IMR-90 (cell line): ENCODE results near the gene MCFD2. TPM values are rescaled to one million over a fixed set of nuclear protein-coding genes. Genes with fewer than 3 reads are reported as not detected.

Experiments
- ATAC-seq: fragments of 200-7000 bp; cut with Tn5 transposase; 2 replicates; pipeline ENCODE4 v1.9.1; 2020; ENCODE audit warnings: low read depth, mild to moderate bottlenecking, moderate library complexity
- BruUV-seq: library from RNA; stranded (reverse); fragments of 400-500 nt; replicated peaks from 2 replicates; lab custom pipeline; 2021; lab: Mats Ljungman, UMichigan
- CTCF ChIA-PET: fragments of 300-600 bp; formaldehyde crosslinking; extraction: SDS; loops from one replicate; lab custom pipeline; 2021; ENCODE audit warnings: antibody characterized with exemption; lab: Yijun Ruan, JAX
- POLR2A ChIA-PET: fragments of 300-600 bp; sonication (Branson Sonifier 250); formaldehyde crosslinking; loops from one replicate; lab custom pipeline; 2022; ENCODE audit warnings: antibody characterized with exemption; ENCODE audit not compliant: unreplicated experiment; lab: Charles Lee
- DNase-seq: peaks from one replicate; pipeline ENCODE4 v3.0.0; 2013
- H2AFZ ChIP-seq: replicated peaks from 2 replicates; pipeline ENCODE3; 2013; ENCODE audit warnings: low read length, mild to moderate bottlenecking; ENCODE audit not compliant: poor library complexity
- H2AK5ac ChIP-seq: 2 replicates; pipeline ENCODE4 v1.6.1; 2013; ENCODE audit warnings: low read depth, low read length, inconsistent platforms
- H2AK9ac ChIP-seq: replicated peaks from 2 replicates; pipeline ENCODE3; 2013; ENCODE audit warnings: mild to moderate bottlenecking, low read depth, low read length, moderate library complexity; ENCODE audit not compliant: poor library complexity
- H2BK120ac ChIP-seq: 2 replicates; pipeline ENCODE4 v1.6.1; 2013; ENCODE audit warnings: low read depth, low read length, inconsistent platforms
- H2BK15ac ChIP-seq: 3 replicates; pipeline ENCODE4 v1.6.1; 2013; ENCODE audit warnings: low read depth, low read length, inconsistent platforms
- H2BK20ac ChIP-seq: 2 replicates; pipeline ENCODE4 v1.6.1; 2013; ENCODE audit warnings: low read depth, mild to moderate bottlenecking, inconsistent platforms, low read length, moderate library complexity
- H2BK5ac ChIP-seq: 2 replicates; pipeline ENCODE4 v1.6.1; 2013; ENCODE audit warnings: mild to moderate bottlenecking, low read depth, low read length, inconsistent platforms; ENCODE audit not compliant: poor library complexity, severe bottlenecking
- H3K14ac ChIP-seq: replicated peaks from 2 replicates; pipeline ENCODE4 v1.6.1; 2013; ENCODE audit warnings: low read depth, low read length, inconsistent platforms
- H3K18ac ChIP-seq: 2 replicates; pipeline ENCODE4 v1.6.1; 2013; ENCODE audit warnings: low read depth, low read length, control low read depth
- H3K23ac ChIP-seq: 2 replicates; pipeline ENCODE4 v1.6.1; 2013; ENCODE audit warnings: low read depth, low read length, inconsistent platforms
- H3K27ac ChIP-seq: 2 replicates; pipeline ENCODE4 v1.5.1; 2013; ENCODE audit warnings: mild to moderate bottlenecking, control low read depth, low read length; ENCODE audit not compliant: insufficient read depth
- H3K27me3 ChIP-seq: 2 replicates; pipeline ENCODE4 v1.6.1; 2013; ENCODE audit warnings: low read length; ENCODE audit not compliant: control insufficient read depth, insufficient read depth
- H3K36me3 ChIP-seq: 2 replicates; pipeline ENCODE4 v1.6.1; 2013; ENCODE audit warnings: low read length, mixed read lengths; ENCODE audit not compliant: control insufficient read depth, insufficient read depth
- H3K4ac ChIP-seq: 2 replicates; pipeline ENCODE4 v1.6.1; 2013; ENCODE audit warnings: low read depth, low read length, inconsistent platforms
- H3K4me1 ChIP-seq: 2 replicates; pipeline ENCODE4 v1.6.1; 2013; ENCODE audit warnings: low read length, mixed read lengths; ENCODE audit not compliant: control insufficient read depth, insufficient read depth
- H3K4me2 ChIP-seq: 2 replicates; pipeline ENCODE4 v1.6.1; 2013; ENCODE audit warnings: low read depth, mild to moderate bottlenecking, control low read depth, low read length, moderate library complexity
- H3K4me3 ChIP-seq: 2 replicates; pipeline ENCODE4 v1.5.1; 2013; ENCODE audit warnings: low read depth, mild to moderate bottlenecking, control low read depth, low read length, moderate library complexity; ENCODE audit not compliant: insufficient read depth
- H3K56ac ChIP-seq: 2 replicates; pipeline ENCODE4 v1.6.1; 2013; ENCODE audit warnings: low read length, inconsistent platforms; ENCODE audit not compliant: insufficient read depth; ENCODE audit errors: extremely low read depth
- H3K79me1 ChIP-seq, 2 experiments: 2 replicates each; pipeline ENCODE4 v1.6.1; 2013; ENCODE audit warnings: low read length in 2 of 2, inconsistent platforms in 1 of 2, low read depth in 1 of 2
- H3K9ac ChIP-seq: 2 replicates; pipeline ENCODE4 v1.6.1; 2013; ENCODE audit warnings: low read depth, low read length, control low read depth
- H3K9me1 ChIP-seq: 2 replicates; pipeline ENCODE4 v1.6.1; 2013; ENCODE audit warnings: low read length, inconsistent platforms; ENCODE audit not compliant: insufficient read depth
- H3K9me3 ChIP-seq: 2 replicates; pipeline ENCODE4 v1.6.1; 2013; ENCODE audit warnings: low read length; ENCODE audit not compliant: control insufficient read depth, insufficient read depth
- H4K20me1 ChIP-seq: 2 replicates; pipeline ENCODE4 v1.6.1; 2013; ENCODE audit warnings: low read length, inconsistent platforms; ENCODE audit not compliant: insufficient read depth
- H4K5ac ChIP-seq: 2 replicates; pipeline ENCODE4 v1.6.1; 2013; ENCODE audit warnings: mild to moderate bottlenecking, low read depth, low read length, control low read depth
- H4K8ac ChIP-seq, 2 experiments: 2 replicates each; pipeline ENCODE4 v1.6.1; 2013; ENCODE audit warnings: low read depth in 2 of 2, low read length in 2 of 2, control low read depth in 1 of 2, inconsistent platforms in 1 of 2
- H4K91ac ChIP-seq: 2 replicates; pipeline ENCODE4 v1.6.1; 2013; ENCODE audit warnings: low read depth, low read length, inconsistent platforms; ENCODE audit not compliant: insufficient read depth
- BHLHE40 ChIP-seq: fragments of 150-350 bp; IDR thresholded peaks from 2 replicates; pipeline ENCODE4 v1.6.1; 2016; ENCODE audit warnings: mild to moderate bottlenecking, low read depth, low read length
- CEBPB ChIP-seq: IDR thresholded peaks from 2 replicates; pipeline ENCODE4 v1.6.1; 2012; ENCODE audit warnings: low read depth, low read length, improper control_type of control experiment
- CHD1 ChIP-seq: IDR thresholded peaks from 2 replicates; pipeline ENCODE4 v1.6.1; 2012; ENCODE audit warnings: low read depth, low read length, improper control_type of control experiment
- CTCF ChIP-seq: conservative IDR thresholded peaks from 2 replicates; pipeline ENCODE4 v1.5.1; 2012; ENCODE audit warnings: mild to moderate bottlenecking, low read depth, low read length, improper control_type of control experiment
- ELK1 ChIP-seq: fragments of 150-350 bp; IDR thresholded peaks from 2 replicates; pipeline ENCODE4 v1.6.1; 2016; ENCODE audit warnings: low read depth, mild to moderate bottlenecking, low read length, moderate library complexity, borderline replicate concordance
- FOS ChIP-seq: fragments of 150-350 bp; IDR thresholded peaks from 2 replicates; pipeline ENCODE4 v1.6.1; 2016; ENCODE audit warnings: low read depth, low read length
- MAFK ChIP-seq: IDR thresholded peaks from 2 replicates; pipeline ENCODE4 v1.6.1; 2012; ENCODE audit warnings: low read depth, low read length, improper control_type of control experiment
- MAZ ChIP-seq: IDR thresholded peaks from 2 replicates; pipeline ENCODE4 v1.6.1; 2012; ENCODE audit warnings: low read depth, mild to moderate bottlenecking, low read length, improper control_type of control experiment, moderate library complexity, borderline replicate concordance
- MXI1 ChIP-seq: IDR thresholded peaks from 2 replicates; pipeline ENCODE4 v1.6.1; 2012; ENCODE audit warnings: low read depth, mild to moderate bottlenecking, low read length, moderate library complexity, borderline replicate concordance
- NFE2L2 ChIP-seq: fragments of 150-350 bp; IDR thresholded peaks from 2 replicates; pipeline ENCODE4 v1.6.1; 2016; ENCODE audit warnings: low read depth, mild to moderate bottlenecking, low read length
- POLR2A ChIP-seq: IDR thresholded peaks from 2 replicates; pipeline ENCODE4 v1.6.1; 2012; ENCODE audit warnings: mild to moderate bottlenecking, low read depth, low read length
- RAD21 ChIP-seq: IDR thresholded peaks from 2 replicates; pipeline ENCODE4 v1.6.1; 2012; ENCODE audit warnings: low read length, improper control_type of control experiment
- RCOR1 ChIP-seq: IDR thresholded peaks from 2 replicates; pipeline ENCODE4 v1.6.1; 2012; ENCODE audit warnings: mild to moderate bottlenecking, low read length, improper control_type of control experiment; ENCODE audit not compliant: insufficient replicate concordance
- RFX5 ChIP-seq: IDR thresholded peaks from 2 replicates; pipeline ENCODE4 v1.8.0; 2012; ENCODE audit warnings: low read depth, mild to moderate bottlenecking, low read length, moderate library complexity
- SMC3 ChIP-seq: fragments of 150-350 bp; IDR thresholded peaks from 2 replicates; pipeline ENCODE4 v1.6.1; 2016; ENCODE audit warnings: low read depth, mild to moderate bottlenecking, antibody characterized with exemption, low read length, moderate library complexity
- USF2 ChIP-seq: fragments of 150-350 bp; IDR thresholded peaks from 2 replicates; pipeline ENCODE4 v1.6.1; 2017; ENCODE audit warnings: mild to moderate bottlenecking, antibody characterized with exemption, low read length, low read depth
- dilution Hi-C: fragments of 300-500 bp; cut with HindIII; formaldehyde crosslinking; loops from one replicate; pipeline ENCODE4 v1.14.3; 2018; ENCODE audit warnings: low sequenced_read_pairs; ENCODE audit not compliant: unreplicated experiment
- in situ Hi-C: fragments of 300-500 bp; cut with MboI; formaldehyde crosslinking; loops from 3 replicates; pipeline ENCODE4 v1.14.3; 2019; ENCODE audit warnings: low sequenced_read_pairs, inconsistent platforms, mixed read lengths
- intact Hi-C: fragments of 100-400 bp; cut with micrococcal nuclease; formaldehyde crosslinking; loops from 2 replicates; pipeline ENCODE4 v1.10.0; 2022
- polyA plus RNA-seq, 3 experiments: library from polyadenylated mRNA; depleted of rRNA; stranded (reverse); fragments of >200 nt; gene quantifications; 2 replicates each; pipeline ENCODE4 v1.2.3, GENCODE V29; 2012; ENCODE audit warnings: low replicate concordance in 1 of 3
- total RNA-seq: library from RNA; depleted of rRNA; stranded (reverse); fragments of >200 nt; gene quantifications from 2 replicates; pipeline ENCODE4 v1.2.3, GENCODE V29; 2012

Gene MCFD2
- total and polyA plus RNA-seq, 2 of the 4 experiments (the other 2 are of a cell fraction): 145 to 177 TPM

- H3K9me1 ChIP-seq: peaks cover 10% of the 10 kb centered on the region
- no peak for DNase-seq
- ChIA-PET POLR2A (no interaction called here), CTCF (no interaction called here)
- no peak overlapping the region for H3K14ac ChIP-seq
- H3K4me1 ChIP-seq: no peaks in the 10 kb centered on the region
- no peak overlapping the region for H2AFZ ChIP-seq
- H2BK20ac ChIP-seq: no peak overlapping the region
- H3K23ac ChIP-seq: no peak overlapping the region
- no peak overlapping the region for H2BK120ac ChIP-seq
- H3K4ac ChIP-seq: no peak overlapping the region
- no peak overlapping the region for H2AK9ac ChIP-seq
- no peak overlapping the region for H3K56ac ChIP-seq
- no peak overlapping the region for H4K8ac ChIP-seq
- H4K91ac ChIP-seq: no peak overlapping the region
- H3K9ac ChIP-seq: no peak overlapping the region
- no peaks in the 10 kb centered on the region for H3K27me3 ChIP-seq
- H3K18ac ChIP-seq: no peak overlapping the region
- ATAC-seq: no peak; the same call in 1 of the 2 replicates
- H2BK5ac ChIP-seq: no peak overlapping the region
- TF ChIP-seq BHLHE40 (no peak), NFE2L2 (no peak), FOS (no peak), RCOR1 (no peak), MAFK (no peak), SMC3 (no peak), MAZ (no peak), ELK1 (no peak), MXI1 (no peak), CHD1 (no peak), POLR2A (no peak), USF2 (no peak), CEBPB (no peak), RAD21 (no peak), CTCF (no peak), RFX5 (no peak)
- in situ Hi-C loops (no loop called here), intact Hi-C loops (no loop called here), dilution Hi-C loops (no loop called here)
- no peak overlapping the region for H2BK15ac ChIP-seq
- peaks cover 15 to 21% of the 10 kb centered on the region in 2 experiments for H3K79me1 ChIP-seq
- H3K4me2 ChIP-seq: no peak overlapping the region
- H3K27ac ChIP-seq: no peak overlapping the region
- peaks cover 26% of the 10 kb centered on the region for H3K36me3 ChIP-seq
- BruUV-seq: TSS peak; percentile 53
- peaks cover 8% of the 10 kb centered on the region; the same call in 1 of the 2 replicates for H4K20me1 ChIP-seq
- no peak overlapping the region for H4K5ac ChIP-seq
- H3K9me3 ChIP-seq: no peaks in the 10 kb centered on the region
- H3K4me3 ChIP-seq: no peak overlapping the region
- no peak overlapping the region for H2AK5ac ChIP-seq
Measured at GRCh38 chr2:46902465-46902864, 13.1 kb downstream of the MCFD2 start.
